Bronchial epithelial cell (primary cell): ENCODE data around the gene ANO4. TPM values are rescaled to one million over a fixed set of nuclear protein-coding genes. Genes with fewer than 3 reads are reported as not detected.
"Not testable (repeated sequence)": the region's sequence is repeated elsewhere in the genome, so short reads cannot be mapped to it uniquely, and the experiment has no call there.

Experiments
- DNase-seq: peaks from one replicate; pipeline ENCODE4 v3.0.0-alpha.2; 2010; ENCODE audit warnings: low read depth
- FAIRE-seq: peaks from 2 replicates; lab custom pipeline; 2011; peaks lifted over from hg19 to GRCh38; lab: Jason Lieb, UNC
- H3K27me3 ChIP-seq: 2 replicates; pipeline ENCODE4 v1.5.1; 2011; ENCODE audit warnings: low read length; ENCODE audit not compliant: control insufficient read depth, insufficient read depth
- H3K36me3 ChIP-seq: 2 replicates; pipeline ENCODE4 v1.5.1; 2011; ENCODE audit warnings: low read length; ENCODE audit not compliant: control insufficient read depth, insufficient read depth
- H3K4me3 ChIP-seq: 2 replicates; pipeline ENCODE4 v1.5.1; 2011; ENCODE audit warnings: mild to moderate bottlenecking, low read depth, low read length, control low read depth
- CTCF ChIP-seq: IDR thresholded peaks from 2 replicates; pipeline ENCODE4 v1.5.1; 2011; ENCODE audit warnings: mild to moderate bottlenecking, moderate library complexity, low read length, control low read depth, inconsistent platforms; ENCODE audit not compliant: insufficient read depth, severe bottlenecking
- total RNA-seq: library from RNA; depleted of rRNA; stranded (reverse); fragments of >200 nt; gene quantifications from 2 replicates; pipeline ENCODE4 v1.2.1, GENCODE V29; 2014

The ANO4 gene
- total RNA-seq, 1 donor from 2014 or later = 2.4 TPM

- DNase-seq (no peak), FAIRE-seq (no peak)
- Histone ChIP-seq H3K27me3 (no peaks in the 10 kb centered on the region), H3K36me3 (no peaks in the 10 kb centered on the region), H3K4me3 (no peak overlapping the region)
- TF ChIP-seq CTCF = no peak
Observed at GRCh38 chr12:101047652-101048051, 253.1 kb downstream of the ANO4 start.

- no peak for FAIRE-seq
- no peak for TF ChIP-seq CTCF
- H3K4me3 ChIP-seq = no peak overlapping the region
- DNase-seq = no peak
- no peaks in the 10 kb centered on the region for H3K36me3 ChIP-seq
- no peaks in the 10 kb centered on the region for H3K27me3 ChIP-seq
Observed at GRCh38 chr12:101050631-101051030, 256.1 kb downstream of the ANO4 start.

- DNase-seq (no peak), FAIRE-seq (no peak)
- Histone ChIP-seq H3K36me3 (no peaks in the 10 kb centered on the region), H3K4me3 (no peak overlapping the region), H3K27me3 (no peaks in the 10 kb centered on the region)
- TF ChIP-seq CTCF = no peak
Observed at GRCh38 chr12:101051151-101051550, 256.6 kb downstream of the ANO4 start.

GRCh38 chr12:101051901-101052550, 257.4 kb downstream of the ANO4 start:
- peak; percentile 65 for DNase-seq

GRCh38 chr12:101053203-101053602, 258.6 kb downstream of the ANO4 start:
- Histone ChIP-seq H3K4me3 (no peak overlapping the region), H3K27me3 (no peaks in the 10 kb centered on the region), H3K36me3 (no peaks in the 10 kb centered on the region)
- DNase-seq (no peak), FAIRE-seq (no peak)
- TF ChIP-seq CTCF = no peak

More at GRCh38 chr12:101051901-101052550, 257.4 kb downstream of the ANO4 start:
- Histone ChIP-seq H3K4me3 (no peak overlapping the region), H3K27me3 (no peaks in the 10 kb centered on the region), H3K36me3 (no peaks in the 10 kb centered on the region)
- no peak for TF ChIP-seq CTCF
- no peak for FAIRE-seq

- H3K4me3 ChIP-seq = no peak overlapping the region
- FAIRE-seq (no peak), DNase-seq (no peak)
- H3K27me3 ChIP-seq = no peaks in the 10 kb centered on the region
- TF ChIP-seq CTCF = no peak
- no peaks in the 10 kb centered on the region for H3K36me3 ChIP-seq
Observed at GRCh38 chr12:101055940-101056339, 261.4 kb downstream of the ANO4 start.

GRCh38 chr12:101062508-101062907, 267.9 kb downstream of the ANO4 start:
- H3K36me3 ChIP-seq, H3K4me3 ChIP-seq, H3K27me3 ChIP-seq, DNase-seq, FAIRE-seq: not testable (repeated sequence)
